Activated T-cell treated with anti-CD3 and anti-CD28 coated beads, Interleukin-2, amount 50 U/mL, for 72 hours (primary cell): ENCODE measurements around the gene PEPD. TPM values are rescaled to one million over a fixed set of nuclear protein-coding genes. Genes with fewer than 3 reads are reported as not detected.

Experiments used
- ATAC-seq, 2 donors: fragments of 150-1000 bp; cut with Tn5 transposase; replicated peaks in 1 of 2; 2 replicates each; pipeline ENCODE4 v1.10.0; 2021; ENCODE audit warnings: moderate library complexity in 2 of 2, mild to moderate bottlenecking in 1 of 2
- DNase-seq, 2 donors: peaks; one replicate each; pipeline ENCODE4 v3.0.0; 2021 to 2022; ENCODE audit warnings: mixed read lengths in 1 of 2
- H3K27ac Mint-ChIP-seq: one replicate; pipeline ENCODE4 v1.8.0; 2022; ENCODE audit warnings: mild to moderate bottlenecking, moderate library complexity, mixed read lengths
- H3K27me3 Mint-ChIP-seq: one replicate; pipeline ENCODE4 v1.8.0; 2022; ENCODE audit warnings: low read depth, mixed read lengths
- H3K36me3 Mint-ChIP-seq, 2 donors: one replicate each; pipeline ENCODE4 v1.8.0; 2022; ENCODE audit warnings: mixed read lengths in 2 of 2, mild to moderate bottlenecking in 1 of 2; ENCODE audit not compliant: insufficient read depth in 2 of 2
- H3K4me1 Mint-ChIP-seq: one replicate; pipeline ENCODE4 v1.8.0; 2022; ENCODE audit warnings: low read depth, mixed read lengths
- H3K4me3 Mint-ChIP-seq, 2 donors: one replicate each; pipeline ENCODE4 v1.8.0; 2022; ENCODE audit warnings: mild to moderate bottlenecking in 2 of 2, mixed read lengths in 2 of 2, moderate library complexity in 2 of 2
- H3K9me3 Mint-ChIP-seq, 2 donors: one replicate each; pipeline ENCODE4 v1.8.0; 2022; ENCODE audit warnings: mixed read lengths in 2 of 2
- total RNA-seq, 2 donors: library from RNA; stranded (reverse); gene quantifications; one replicate each; pipeline ENCODE4 v1.2.3, GENCODE V29; 2022

Gene PEPD
- total RNA-seq, 2 donors from 2014 or later: 19.8 to 21.1 TPM

DNA sequence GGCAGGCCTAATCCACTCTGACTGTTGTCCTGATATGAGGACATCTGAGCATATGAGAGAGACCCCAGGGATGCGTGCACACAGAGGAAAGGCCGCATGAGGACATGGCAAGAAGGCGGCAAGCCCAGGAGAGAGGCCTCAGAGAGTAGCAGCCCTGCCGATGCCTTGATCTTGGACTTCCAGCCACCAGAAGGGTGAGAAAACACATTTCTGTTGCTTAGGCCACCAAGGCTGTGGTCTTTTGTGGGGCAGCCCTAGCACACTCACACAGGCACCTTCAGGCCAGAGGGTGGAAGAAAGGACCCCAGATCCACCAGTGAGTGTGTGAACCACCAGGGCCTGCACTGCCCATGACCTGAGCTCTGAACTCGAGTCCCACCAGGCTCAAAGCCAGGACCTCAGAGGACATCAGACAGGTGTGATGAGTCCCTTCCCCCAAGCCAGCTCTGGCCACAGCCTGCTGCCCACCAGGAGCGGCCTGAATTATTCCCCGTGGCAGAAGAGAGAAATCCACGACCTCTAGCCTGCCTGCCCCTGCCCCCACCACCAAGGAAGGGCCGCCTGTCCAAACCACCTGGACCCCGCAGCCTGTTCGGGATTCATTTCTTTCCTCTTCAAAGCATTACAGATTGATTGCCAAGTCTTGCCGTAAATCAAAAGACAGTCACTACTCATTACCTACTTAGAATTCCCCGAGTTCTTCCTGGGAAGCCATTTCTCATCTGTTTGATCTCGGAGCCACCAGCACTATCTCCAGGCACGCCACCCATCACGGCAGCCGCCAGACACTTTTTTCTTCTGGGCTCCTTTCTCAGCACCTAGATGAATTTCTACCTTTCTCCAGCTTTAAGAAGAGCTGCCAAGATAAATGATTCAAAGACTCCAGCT is 75.9 kb downstream of the PEPD start:
- DNase-seq (no peak), ATAC-seq (no peak)
- Mint-ChIP-seq H3K27ac (no peak overlapping the region), H3K27me3 (no peaks in the 10 kb centered on the region), H3K4me3 (no peak overlapping the region), H3K36me3 (no peaks in the 10 kb centered on the region), H3K9me3 (no peaks in the 10 kb centered on the region), H3K4me1 (no peaks in the 10 kb centered on the region)

DNA sequence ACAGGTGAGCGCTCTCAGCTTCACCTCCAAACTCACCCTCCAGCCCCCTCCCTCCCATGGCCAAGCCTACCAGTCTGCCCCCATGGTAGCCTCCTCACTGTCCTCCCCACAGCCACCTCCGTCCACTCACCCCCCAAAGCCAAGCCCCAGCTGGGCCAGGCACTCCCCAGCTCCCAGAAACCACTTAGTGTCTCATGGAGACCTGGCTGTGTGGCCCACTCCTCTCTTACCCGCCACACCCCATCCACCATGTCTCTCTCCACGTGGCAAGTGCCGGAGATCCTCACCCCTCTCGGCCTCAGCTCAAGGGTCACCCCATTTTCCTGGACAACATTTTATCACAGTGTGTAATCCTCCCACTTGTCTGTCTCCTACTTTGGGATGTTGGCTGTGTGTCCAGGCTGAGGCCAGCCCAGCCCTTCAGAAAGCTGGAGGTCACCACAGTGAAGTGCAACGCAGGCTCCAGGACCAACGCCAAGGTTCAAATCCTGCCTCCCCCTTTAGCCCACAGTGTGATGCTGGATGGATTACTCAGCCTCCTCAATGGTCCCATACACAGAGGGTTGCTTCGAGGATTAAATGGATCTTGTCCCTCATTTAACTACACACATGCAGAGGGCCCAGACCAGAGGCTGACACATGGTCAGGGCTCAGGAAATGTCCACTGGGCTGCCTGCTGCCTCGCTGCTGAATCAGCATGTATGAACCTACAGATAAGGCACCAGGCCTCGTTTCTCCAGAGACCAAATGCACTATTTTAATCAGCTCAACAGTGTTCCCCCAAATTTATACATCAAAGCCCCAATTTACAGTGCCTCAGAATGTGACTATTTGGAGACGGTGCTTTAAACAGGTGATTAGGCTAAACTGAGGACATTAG is 76.8 kb downstream of the PEPD start:
- Mint-ChIP-seq H3K9me3 (no peaks in the 10 kb centered on the region), H3K4me3 (no peak overlapping the region), H3K4me1 (no peaks in the 10 kb centered on the region)

GRCh38 chr19:33443638-33444561 is 77.7 kb downstream of the PEPD start:
- Mint-ChIP-seq H3K4me3 (no peak overlapping the region), H3K27ac (no peak overlapping the region), H3K9me3 (no peaks in the 10 kb centered on the region), H3K36me3 (no peaks in the 10 kb centered on the region), H3K4me1 (no peaks in the 10 kb centered on the region), H3K27me3 (no peaks in the 10 kb centered on the region)
- ATAC-seq (no peak), DNase-seq (no peak)

More for the DNA sequence above, 76.8 kb downstream of the PEPD start:
- Mint-ChIP-seq H3K27me3 (no peaks in the 10 kb centered on the region), H3K27ac (no peak overlapping the region), H3K36me3 (no peaks in the 10 kb centered on the region)
- DNase-seq (no peak), ATAC-seq (no peak)

GRCh38 chr19:33442706-33443105 is 78.9 kb downstream of the PEPD start:
- H3K27ac Mint-ChIP-seq: no peak overlapping the region
- H3K4me3 Mint-ChIP-seq: no peak overlapping the region
- H3K36me3 Mint-ChIP-seq: no peaks in the 10 kb centered on the region
- H3K9me3 Mint-ChIP-seq: no peaks in the 10 kb centered on the region
- no peaks in the 10 kb centered on the region for H3K27me3 Mint-ChIP-seq
- no peak for ATAC-seq
- DNase-seq: no peak
- H3K4me1 Mint-ChIP-seq: no peaks in the 10 kb centered on the region

DNA sequence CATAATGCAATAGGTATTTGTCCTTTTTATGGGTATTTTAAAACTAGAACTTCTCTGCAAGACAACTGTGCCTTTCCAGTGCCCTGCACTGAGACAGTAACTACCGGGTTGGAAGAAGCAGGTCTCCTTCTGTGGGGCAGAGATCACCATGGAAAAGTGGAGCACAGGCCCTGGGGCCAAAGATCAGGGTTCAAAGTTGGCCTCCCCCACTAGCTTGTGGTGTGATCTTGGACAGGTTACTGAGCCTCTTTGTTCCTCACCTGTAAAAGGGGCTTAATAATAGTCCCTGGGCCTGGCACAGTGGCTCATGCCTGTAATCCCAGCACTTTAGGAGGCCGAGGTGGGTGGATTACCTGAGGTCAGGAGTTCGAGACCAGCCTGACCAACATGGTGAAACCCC is 79.8 kb downstream of the PEPD start:
- no peaks in the 10 kb centered on the region for H3K27me3 Mint-ChIP-seq

GRCh38 chr19:33441277-33441699 is 80.3 kb downstream of the PEPD start:
- DNase-seq (no peak), ATAC-seq (no peak)
- Mint-ChIP-seq H3K27ac (no peak overlapping the region), H3K36me3 (no peaks in the 10 kb centered on the region), H3K4me3 (no peak overlapping the region), H3K27me3 (no peaks in the 10 kb centered on the region), H3K4me1 (no peaks in the 10 kb centered on the region), H3K9me3 (no peaks in the 10 kb centered on the region)

More for the DNA sequence above, 79.8 kb downstream of the PEPD start:
- DNase-seq (no peak), ATAC-seq (no peak)
- H3K4me3 Mint-ChIP-seq: no peak overlapping the region
- no peaks in the 10 kb centered on the region for H3K4me1 Mint-ChIP-seq
- no peaks in the 10 kb centered on the region for H3K9me3 Mint-ChIP-seq
- no peaks in the 10 kb centered on the region for H3K36me3 Mint-ChIP-seq
- no peak overlapping the region for H3K27ac Mint-ChIP-seq

- Mint-ChIP-seq H3K9me3 (no peaks in the 10 kb centered on the region), H3K4me3 (no peak overlapping the region), H3K36me3 (no peaks in the 10 kb centered on the region), H3K27me3 (no peaks in the 10 kb centered on the region), H3K27ac (no peak overlapping the region), H3K4me1 (no peaks in the 10 kb centered on the region)
- ATAC-seq (no peak), DNase-seq (no peak)
These were observed 80.9 kb downstream of the PEPD start for GRCh38 chr19:33440682-33441081.

GRCh38 chr19:33440241-33440640 is 81.3 kb downstream of the PEPD start:
- no peaks in the 10 kb centered on the region for H3K27me3 Mint-ChIP-seq
- H3K27ac Mint-ChIP-seq: no peak overlapping the region
- ATAC-seq (no peak), DNase-seq (no peak)
- no peaks in the 10 kb centered on the region for H3K36me3 Mint-ChIP-seq
- no peaks in the 10 kb centered on the region for H3K9me3 Mint-ChIP-seq
- H3K4me1 Mint-ChIP-seq: no peaks in the 10 kb centered on the region
- no peak overlapping the region for H3K4me3 Mint-ChIP-seq

GRCh38 chr19:33438987-33439781 is 82.4 kb downstream of the PEPD start:
- no peak overlapping the region for H3K4me3 Mint-ChIP-seq
- DNase-seq (no peak), ATAC-seq (no peak)
- no peak overlapping the region for H3K27ac Mint-ChIP-seq
- no peaks in the 10 kb centered on the region for H3K27me3 Mint-ChIP-seq
- H3K4me1 Mint-ChIP-seq: no peaks in the 10 kb centered on the region
- H3K36me3 Mint-ChIP-seq: no peaks in the 10 kb centered on the region
- no peaks in the 10 kb centered on the region for H3K9me3 Mint-ChIP-seq

DNA sequence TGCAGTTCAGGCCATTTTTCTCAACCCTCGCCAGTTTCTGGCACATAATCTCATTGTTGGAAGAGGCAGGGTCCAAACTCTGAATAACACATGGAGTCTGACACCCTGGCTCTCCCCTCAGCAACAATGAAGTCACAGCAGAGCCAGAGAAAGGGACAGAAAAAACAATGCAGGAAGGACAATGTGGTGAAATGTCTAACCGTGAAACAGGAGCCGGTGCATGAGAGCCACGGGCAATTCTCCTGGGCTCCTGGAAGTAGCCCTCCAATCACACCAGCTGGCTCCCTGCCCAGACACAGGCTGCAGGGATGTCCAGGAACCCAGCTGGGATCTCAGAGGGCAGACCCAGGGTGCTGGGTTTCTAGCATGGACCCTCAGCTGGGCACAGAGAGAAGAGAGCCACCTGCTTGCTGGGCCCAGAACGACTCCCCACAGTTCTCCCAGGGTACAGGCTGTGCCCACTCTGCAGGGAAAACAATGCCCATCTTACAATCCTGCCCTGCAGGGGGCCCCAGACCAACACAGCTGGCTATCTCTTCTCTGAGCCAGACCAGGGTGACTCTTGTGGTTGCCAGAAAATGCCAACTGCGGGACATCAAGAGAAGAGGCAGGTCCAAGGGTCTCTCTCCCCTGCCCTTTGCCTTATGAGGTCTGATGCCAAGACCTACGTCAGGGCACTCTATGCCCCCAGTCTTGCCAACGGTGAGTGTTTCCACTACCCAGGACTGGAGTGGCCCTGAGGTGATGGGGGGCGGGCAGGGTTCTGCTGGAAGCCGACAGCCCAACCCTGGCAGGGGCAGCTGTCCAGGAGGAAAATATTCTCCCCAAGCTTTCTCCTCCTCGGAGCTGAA is 83.5 kb downstream of the PEPD start:
- ATAC-seq: no peak
- Mint-ChIP-seq H3K4me1 (no peaks in the 10 kb centered on the region), H3K27me3 (no peaks in the 10 kb centered on the region), H3K4me3 (no peak overlapping the region), H3K9me3 (no peaks in the 10 kb centered on the region), H3K27ac (no peak overlapping the region), H3K36me3 (no peaks in the 10 kb centered on the region)
- no peak for DNase-seq

DNA sequence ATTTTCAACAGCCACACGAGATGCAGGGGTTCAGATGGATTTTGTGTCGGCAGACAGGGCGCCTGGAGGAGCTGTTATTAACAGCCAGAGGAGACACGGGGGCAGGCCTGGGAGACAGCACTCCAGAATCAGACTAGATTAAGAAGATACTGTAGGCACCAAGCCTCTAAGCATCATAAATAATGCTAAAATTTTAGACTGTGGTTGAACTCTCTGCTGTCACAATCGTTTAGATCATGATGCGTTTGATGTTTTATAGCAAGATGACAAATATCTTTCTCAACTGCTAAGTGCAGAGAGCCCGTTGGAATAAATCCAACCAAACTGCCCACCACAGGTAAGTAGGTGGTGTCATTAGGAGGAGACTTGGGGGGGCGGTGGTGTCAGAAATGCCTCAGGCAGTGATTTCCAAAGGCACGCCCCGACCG is 84.2 kb downstream of the PEPD start:
- no peak for DNase-seq
- no peaks in the 10 kb centered on the region for H3K36me3 Mint-ChIP-seq
- H3K4me1 Mint-ChIP-seq: no peaks in the 10 kb centered on the region
- no peak overlapping the region for H3K4me3 Mint-ChIP-seq
- H3K9me3 Mint-ChIP-seq: no peaks in the 10 kb centered on the region
- no peaks in the 10 kb centered on the region for H3K27me3 Mint-ChIP-seq
- H3K27ac Mint-ChIP-seq: no peak overlapping the region
- no peak for ATAC-seq
